Left kidney (tissue), 2 donors: ENCODE results near the gene INO80D. TPM values are rescaled to one million over a fixed set of nuclear protein-coding genes. Genes with fewer than 3 reads are reported as not detected.
"Not testable (repeated sequence)": the region's sequence is repeated elsewhere in the genome, so short reads cannot be mapped to it uniquely, and the experiment has no call there.

Experiments
- DNase-seq: peaks from one replicate; pipeline ENCODE4 v3.0.0-alpha.2; 2013
- polyA plus RNA-seq: library from polyadenylated mRNA; unstranded; fragments of 120-200 nt; gene quantifications from one replicate; pipeline ENCODE4 v1.2.1, GENCODE V29; 2013; ENCODE audit not compliant: insufficient read length

The INO80D gene
- polyA plus RNA-seq, 1 donor, result 12.3 TPM

DNA sequence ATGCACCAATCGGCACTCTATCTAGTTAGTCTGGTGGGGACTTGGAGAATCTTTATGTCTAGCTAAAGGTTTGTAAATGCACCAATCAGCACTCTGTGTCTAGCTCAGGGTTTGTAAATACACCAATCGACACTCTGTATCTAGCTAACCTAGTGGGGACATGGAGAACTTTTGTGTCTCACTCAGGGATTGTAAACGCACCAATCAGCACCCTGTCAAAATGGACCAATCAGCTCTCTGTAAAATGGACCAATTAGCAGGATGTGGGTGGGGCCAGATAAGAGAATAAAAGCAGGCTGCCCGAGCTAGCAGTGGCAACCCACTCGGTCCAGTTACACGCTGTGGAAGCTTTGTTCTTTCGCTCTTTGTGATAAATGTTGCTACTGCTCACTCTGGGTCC, 108.3 kb downstream of the INO80D start:
- not testable (repeated sequence) for DNase-seq

DNA sequence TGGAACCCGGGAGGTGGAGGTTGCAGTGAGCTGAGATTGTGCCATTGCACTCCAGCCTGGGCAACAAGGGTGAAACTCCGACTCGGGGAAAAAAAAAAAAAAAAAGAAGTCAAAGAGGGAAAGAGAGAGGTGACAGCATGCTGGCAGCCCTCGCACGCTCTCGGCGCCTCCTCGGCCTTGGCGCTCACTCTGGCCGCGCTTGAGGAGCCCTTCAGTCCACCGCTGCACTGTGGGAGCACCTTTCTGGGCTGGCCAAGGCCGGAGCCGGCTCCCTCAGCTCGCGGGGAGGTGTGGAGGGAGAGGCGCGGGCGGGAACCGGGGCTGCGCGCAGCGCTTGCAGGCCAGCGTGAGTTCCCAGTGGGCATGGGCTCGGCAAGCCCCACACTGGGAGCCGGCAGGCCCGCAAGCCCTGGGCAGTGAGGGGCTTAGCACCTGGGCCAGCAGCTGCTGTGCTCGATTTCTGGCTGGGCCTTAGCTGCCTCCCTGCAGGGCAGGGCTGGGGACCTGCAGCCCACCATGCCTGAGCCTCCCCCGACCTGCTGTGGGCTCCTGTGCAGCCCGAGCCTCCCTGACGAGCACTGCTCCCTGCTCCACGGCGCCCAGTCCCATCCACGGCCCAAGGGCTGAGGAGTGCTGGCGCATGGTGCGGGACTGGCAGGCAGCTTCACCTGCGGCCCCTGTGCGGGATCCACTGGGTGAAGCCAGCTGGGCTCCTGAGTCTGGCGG, 108.9 kb downstream of the INO80D start:
- not testable (repeated sequence) for DNase-seq

DNA sequence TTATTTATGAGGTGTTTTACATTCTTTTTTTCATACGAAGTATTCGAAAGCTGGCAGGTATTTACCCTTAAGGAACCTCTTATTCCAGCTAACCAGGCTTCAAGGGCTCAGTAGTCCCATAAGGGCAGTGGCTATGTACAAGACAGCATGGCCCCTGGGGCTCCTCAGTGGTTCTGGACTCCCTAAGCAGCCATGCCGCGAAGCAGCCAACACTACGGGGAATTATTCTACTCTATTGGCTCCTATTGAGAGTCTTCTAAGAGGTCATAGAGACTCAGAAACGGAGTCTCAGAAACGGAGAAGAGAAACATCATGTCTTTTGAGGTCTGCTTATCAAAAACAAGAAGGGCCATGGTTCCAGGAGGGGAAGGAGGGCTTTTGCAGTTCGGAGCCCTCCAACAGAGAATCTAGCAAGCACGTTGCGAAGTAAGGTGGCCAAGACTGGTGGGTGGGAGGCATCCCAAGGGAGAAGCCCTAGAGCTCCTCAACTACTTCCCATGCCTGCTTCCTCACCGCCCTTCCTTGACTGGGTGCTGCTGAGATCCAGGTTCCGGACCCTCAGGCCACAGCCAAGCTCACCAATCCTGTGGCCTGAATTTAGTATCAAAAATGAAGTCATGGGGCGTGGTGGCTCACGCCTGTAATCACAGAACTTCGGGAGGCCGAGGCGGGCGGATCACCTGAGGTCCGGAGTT, 109.7 kb downstream of the INO80D start:
- no peak for DNase-seq

DNA sequence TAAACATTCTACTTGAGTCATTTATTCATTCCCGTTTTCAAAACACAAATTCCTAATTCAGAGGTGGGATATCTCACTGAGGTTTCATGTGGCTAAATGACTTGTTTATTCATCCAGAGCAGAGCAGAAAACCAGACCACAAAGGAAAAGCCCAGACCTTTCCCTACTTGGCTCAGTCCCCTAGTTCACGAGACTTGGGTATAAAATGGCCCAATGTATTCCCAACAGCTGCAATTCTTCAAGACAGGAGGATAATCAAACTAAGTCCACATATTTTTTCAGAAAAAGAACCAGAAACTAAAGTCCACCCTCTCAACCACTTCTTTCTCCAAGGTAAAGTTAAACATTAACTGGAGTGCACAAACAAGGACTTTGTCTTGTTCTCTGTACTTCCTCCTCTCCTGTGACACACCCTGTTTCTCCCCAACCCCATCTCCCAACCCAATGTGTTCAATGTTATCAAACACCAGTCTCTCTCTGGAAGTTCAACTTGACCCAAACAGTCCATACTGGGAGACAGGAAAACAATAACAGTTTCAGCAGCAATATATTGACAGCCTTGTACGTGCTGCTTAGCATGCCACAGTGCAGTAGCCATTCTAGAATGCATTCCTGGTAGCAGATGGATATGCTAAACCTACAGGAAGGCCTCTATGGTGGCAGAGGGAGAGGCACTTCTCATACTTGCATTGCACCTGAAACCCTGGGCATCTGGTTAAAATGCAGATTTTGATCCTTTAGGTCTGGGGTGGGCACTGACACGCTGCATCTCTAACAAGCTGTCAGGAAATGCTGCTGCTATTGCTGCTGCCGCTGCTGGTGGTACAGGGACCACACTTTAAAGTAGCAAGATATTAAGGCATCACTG, 110.7 kb downstream of the INO80D start:
- DNase-seq, result peak; percentile 55

DNA sequence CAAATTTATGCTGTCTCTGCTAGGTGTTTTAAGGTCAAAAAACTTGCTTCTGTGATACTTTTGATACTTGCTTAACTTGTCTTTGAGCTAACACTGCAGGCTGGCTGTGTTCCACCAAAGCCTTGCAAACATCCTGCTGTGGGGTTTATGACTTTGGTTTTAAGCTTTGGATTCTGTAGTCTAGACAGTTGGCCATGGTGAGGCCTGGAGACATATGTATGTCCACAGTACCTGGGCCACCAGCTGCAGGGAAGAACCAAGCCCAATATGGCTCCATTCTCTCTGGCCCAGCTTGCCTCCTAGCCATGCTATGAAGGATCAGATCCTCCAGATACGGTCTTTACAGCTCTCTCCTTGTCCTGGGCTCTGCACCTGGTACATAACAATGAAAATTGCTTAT, 113.9 kb downstream of the INO80D start:
- DNase-seq, result no peak

DNA sequence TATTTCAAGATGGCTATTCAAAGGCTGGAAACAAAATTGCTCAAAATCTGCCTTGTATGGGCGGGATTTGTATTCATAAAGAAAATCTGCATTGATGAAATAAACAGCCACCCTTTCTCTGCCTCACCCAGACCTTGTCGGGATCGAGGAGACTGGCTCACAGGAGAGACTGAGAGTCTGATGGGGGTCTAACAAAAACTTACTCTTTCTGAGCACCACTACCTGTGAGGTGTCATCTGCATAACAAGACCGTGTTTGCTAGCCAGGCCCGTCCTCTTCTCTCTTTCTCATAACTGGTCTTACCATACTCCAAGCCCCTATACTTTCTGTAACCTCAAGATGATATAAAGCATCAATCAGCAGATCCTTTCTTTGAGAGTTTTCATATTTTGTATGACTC, 115.6 kb downstream of the INO80D start:
- DNase-seq, result no peak

DNA sequence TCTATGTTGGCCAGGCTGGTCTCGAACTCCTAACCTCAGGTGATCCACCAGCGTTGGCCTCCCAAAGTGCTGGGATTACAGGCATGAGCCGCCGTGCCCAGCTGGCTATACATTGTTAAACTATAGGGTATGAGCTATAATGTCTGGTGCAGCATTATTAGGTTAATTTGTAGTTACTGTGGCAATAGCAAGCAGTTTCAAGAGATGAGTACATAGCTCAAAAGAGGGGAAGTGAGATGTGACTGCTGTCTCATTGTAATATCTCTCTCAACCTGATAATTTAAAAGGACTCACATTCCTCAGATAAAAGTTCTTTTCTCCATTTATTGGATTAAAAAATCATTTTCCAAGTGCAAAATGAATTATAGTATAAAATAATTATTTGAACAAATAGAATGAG, 116.4 kb downstream of the INO80D start:
- DNase-seq, result no peak

DNA sequence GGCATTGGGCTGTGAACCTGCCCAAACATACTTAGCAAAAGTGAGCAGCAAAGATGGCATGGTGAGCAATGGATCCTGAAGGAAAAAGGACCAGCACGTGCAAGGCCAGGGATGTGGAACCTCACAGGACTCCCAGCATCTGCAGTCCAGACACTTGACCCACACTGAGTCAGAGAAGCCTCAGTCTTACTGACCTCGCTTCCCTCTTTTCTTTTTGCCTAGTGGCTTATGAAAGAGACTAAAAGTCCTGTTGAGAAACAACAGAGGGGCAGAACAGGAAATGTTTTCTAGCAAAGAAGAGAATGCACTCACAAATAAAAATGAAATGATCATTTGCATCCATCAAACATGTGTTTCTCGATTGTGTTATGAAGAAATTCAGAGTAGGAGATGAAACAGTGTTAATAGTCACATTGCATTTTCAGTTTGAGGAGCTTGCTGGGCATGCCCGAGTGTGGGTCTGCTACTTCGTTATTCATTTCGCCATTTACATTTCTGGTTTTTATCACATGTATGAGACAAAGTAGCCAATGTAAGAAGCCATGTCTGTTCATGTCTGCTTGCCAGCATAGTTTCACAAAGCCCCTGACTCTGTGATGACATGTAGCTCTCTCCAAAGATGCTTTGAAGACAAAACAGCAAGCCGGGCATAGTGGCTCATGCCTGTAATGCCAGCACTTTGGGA, 118.4 kb downstream of the INO80D start:
- no peak for DNase-seq

DNA sequence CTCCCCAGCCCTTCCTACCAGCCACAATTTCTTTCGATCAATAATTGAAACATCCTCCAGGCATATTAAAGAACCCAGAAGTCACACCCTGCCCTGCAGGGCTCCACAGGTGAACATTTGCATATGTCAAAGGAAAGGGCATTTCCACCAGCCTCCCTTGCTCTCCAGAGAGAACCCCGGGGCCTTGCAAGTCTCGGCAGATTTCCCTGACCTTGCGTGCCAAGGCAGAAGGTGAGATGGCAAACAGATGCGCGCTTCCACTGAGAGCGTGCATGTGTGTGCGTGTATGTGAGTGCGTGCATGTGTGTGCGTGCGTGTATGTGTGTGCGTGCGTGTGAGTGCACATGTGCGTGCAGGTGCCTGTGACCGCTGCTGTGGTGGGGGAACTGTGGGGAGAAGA, 120.3 kb downstream of the INO80D start:
- no peak for DNase-seq

DNA sequence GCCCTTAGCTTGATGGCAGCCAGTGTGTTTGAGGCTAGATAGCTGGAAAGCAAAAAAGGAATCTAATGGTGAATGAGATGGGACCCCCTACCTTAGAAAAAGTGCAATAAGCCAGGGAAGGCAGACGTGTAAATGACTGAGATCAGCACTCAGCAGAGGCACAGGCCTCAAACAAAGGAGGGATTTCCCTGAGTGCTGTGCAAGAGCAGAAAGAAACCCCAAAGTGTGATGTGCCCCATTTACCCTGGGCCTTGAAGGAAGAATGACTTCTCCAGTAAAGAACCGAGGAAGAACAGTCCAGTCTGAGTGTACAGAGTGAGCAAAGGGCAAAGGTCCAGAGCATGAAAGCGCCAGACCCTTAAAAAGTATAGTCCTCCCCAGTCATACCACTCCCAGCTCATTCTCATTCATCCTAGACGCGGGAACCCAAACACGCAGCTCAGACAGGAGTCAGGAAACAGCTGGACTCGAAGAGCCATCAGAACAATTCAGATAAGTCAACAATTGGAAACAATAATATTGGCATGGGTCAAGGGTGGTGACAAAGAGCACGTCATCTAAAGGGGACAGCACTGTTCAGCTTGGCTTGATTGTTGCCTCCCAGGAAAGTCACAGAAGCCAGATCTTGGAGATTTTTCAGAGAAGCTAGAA, 121.7 kb downstream of the INO80D start:
- DNase-seq, result no peak

DNA sequence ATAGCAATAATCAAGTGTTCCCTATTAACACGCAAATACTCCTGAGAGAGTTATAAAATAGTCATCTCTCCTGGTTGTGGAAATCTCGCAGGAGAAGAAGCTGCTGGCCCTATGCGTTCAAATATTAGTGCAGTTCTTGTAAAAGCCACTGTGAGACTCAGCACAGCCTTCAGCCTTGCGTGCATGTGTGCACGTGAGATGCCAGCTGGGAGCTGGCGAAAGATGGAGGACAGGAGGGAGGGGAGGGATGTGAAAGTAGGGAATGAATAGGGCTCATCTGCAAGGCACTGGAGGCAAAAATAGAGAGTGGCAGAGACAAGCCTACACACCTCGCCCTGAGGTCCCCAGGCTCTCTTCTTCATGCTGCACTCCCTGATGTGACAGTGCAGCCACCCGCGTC, 126.5 kb downstream of the INO80D start:
- DNase-seq, result no peak

DNA sequence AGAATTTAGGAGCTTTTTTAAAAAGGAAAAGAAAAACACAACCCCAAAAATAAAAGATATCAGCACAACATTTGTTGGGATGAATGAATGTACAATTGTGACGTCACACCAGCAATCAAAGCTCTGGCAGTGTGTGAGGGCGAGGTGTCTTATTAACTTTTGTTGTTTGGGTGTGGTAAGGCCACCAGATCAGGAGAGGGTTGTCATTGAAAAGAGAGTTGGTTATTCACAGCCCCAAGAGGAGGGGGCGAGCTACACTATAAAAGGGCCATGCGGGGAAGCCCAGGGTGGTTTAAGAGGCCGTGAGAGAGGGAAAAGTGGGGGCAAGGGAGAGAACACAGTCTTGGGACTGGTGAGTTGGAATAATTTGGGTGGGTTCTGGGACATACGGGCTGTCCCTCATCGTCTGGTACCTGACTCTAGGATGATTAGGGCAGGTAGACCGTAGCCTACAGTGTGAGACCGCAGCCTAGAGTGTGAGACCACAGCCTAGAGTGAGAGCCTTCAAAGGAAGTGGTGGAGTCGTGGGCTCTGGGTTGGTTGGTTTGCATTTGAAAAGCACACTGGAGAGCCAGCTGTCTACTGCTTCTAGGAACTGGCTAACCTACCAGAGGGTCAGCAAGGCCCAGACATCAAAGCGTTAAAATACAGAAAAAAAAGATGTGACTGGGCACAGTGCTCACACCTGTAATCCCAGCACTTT, 128.4 kb downstream of the INO80D start:
- DNase-seq, result no peak

DNA sequence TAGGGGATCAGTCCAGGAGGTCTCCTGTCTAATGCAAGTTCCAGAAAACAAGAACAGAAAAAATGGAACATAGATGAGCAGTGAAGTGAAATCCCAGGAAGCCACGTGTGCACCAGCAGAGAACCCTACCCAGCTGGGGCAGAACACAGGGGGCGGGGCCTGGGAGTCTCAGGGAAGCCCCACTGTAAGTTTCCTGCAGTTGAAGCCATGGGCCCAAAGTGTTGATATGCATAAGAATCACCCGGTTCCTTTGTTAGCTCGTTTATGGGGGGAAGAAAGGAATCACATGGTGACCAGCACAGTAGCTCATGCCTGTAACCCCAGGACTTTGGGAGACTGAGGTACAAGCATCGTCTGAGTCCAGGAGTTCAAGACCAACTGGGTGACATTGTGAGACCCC, 131.3 kb downstream of the INO80D start:
- no peak for DNase-seq

DNA sequence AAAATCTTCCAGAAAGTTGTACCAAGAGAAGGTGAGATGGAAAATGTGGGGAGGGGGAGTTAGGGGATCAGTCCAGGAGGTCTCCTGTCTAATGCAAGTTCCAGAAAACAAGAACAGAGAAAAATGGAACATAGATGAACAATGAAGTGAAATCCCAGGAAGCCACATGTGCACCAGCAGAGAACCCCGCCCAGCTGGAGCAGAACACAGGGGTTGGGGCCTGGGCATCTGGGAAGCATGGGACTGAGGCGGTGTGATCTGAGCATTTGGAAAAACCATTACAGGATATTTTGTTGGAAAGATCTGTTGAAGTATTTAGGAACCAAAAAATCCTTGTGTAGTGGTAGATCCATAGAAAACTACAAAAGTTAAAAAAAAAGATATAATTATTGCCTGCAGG, 133.7 kb downstream of the INO80D start:
- DNase-seq, result no peak

DNA sequence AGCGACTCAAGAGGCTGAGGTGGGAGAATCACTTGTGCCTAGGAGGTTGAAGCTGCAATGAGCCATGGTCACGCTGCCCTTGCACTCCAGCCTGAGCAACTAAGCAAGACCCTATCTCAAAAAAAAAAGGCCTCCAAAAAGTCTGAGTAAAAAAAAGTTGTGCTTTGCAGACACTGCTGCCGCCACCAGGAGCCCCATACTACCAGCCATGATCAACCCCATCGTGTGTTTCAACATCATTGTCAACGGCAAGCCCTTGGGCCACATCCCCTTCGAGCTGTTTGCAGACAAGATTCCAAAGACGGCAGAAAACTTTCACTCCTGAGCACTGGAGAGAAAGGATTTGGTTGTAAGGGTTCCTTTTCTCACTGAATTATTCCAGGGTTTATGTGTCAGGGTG, 137.1 kb downstream of the INO80D start:
- DNase-seq, result no peak

DNA sequence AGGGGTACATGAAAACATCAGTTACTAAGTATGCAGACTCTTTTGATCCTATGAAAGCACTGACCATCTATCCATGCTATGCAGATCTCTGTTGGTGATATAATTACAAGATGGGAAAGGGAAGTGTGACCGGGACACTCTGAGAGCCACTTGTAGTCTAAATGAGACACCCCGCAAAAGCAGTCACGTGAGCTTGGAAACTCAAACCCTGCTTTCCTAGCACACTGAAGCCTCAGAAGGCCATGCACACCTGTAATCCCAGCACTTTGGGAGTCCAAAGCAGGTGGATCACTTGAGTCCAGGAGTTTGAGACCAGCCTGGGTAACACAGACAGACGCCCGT, 137.5 kb downstream of the INO80D start:
- no peak for DNase-seq

DNA sequence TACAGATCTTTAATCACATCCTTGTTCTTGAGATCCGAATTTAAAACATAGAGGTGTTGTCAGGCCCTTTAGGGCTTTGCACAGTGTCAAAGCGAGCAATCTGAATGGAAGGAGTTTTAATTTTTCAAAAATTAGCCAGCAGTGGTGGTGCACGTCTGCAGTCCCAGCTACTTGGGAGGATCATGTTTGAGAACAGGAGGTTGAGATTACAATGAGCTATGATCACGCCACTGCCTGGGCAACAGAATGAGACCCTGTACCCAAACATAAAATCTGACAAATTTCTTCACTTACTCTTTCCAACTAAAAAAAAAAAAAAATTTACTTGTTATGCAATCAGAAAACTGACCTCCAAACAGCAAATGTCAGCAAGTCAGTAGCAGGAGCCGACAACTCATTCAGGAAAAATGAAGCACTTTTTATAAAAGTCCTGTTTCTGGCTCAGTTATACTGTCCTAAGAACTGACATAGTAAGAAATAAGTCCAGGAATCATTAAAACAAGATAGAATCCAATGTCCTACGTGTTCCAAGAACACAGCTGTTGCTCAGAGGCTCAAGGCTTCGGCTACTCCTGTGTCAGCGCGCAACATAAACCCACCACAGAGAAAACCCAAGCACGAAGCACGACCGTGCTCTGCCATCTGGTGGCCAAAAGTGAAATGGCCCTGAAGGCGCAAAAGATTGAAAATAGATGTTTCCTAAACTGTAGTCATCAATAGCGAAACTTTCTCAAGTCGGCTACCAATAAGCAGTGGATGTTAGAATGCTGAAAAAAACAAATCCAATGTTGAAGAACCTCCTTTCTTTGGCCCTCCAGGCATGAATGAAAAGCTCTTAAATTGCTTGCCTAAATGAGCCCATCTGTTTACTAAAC, 138.1 kb downstream of the INO80D start:
- peak; percentile 79 for DNase-seq

DNA sequence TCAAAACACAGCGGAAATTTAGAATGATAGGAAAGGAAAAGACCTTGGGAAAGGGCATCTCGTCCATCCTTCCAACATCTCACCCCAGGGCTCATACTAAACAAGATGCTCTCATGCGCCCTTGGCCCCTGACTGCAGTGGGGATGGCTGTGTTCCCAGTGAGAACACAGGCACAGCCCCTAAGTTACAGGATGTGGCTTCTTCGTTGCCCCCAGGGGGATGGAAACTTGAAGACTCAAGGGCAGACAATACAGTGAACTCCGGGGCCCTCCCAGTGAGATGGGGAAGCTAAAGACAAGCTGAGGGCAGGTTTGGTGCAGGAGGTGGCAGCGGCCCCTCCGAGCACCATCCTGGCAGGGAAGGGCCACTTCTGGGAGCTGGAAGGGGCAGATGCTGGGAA, 139.7 kb downstream of the INO80D start:
- no peak for DNase-seq
